ENCODE results near the gene NUP93. TPM values are rescaled to one million over a fixed set of nuclear protein-coding genes. Genes with fewer than 3 reads are reported as not detected.
A peak's percentile ranks its signal among the peaks of the same experiment; 100 is the strongest.

The NUP93 gene
- total RNA-seq, 2 experiments from 2014 or later = 126 to 129 TPM

- H3K4me3 Mint-ChIP-seq = no peak overlapping the region
- no peaks in the 10 kb centered on the region for H3K9me3 Mint-ChIP-seq (ENCODE audit: low read depth)
- H3K27ac Mint-ChIP-seq = no peak overlapping the region
- DNase-seq (peak; percentile 72), ATAC-seq (peak; percentile 81)
- CTCF ChIA-PET = interaction anchor here (0.9 to 8.5 kb wide), 31 partner anchors 10 to 316 kb away, joined by 3 to 82 read pairs (median 4); partner anchors contain the start of genes NUP93, PSME3IP1 and RSPRY1
- H3K4me1 Mint-ChIP-seq = peaks cover 19% of the 10 kb centered on the region
- no peaks in the 10 kb centered on the region for H3K36me3 Mint-ChIP-seq
- H3K27me3 Mint-ChIP-seq = no peaks in the 10 kb centered on the region
These were observed 139.8 kb downstream of the NUP93 start for GRCh38 chr16:56869513-56870275.

GRCh38 chr16:56870276-56870888 lies 140.5 kb downstream of the NUP93 start:
- Mint-ChIP-seq H3K36me3 (no peaks in the 10 kb centered on the region), H3K4me3 (no peak overlapping the region), H3K4me1 (peaks cover 19% of the 10 kb centered on the region), H3K27ac (no peak overlapping the region), H3K27me3 (no peaks in the 10 kb centered on the region), H3K9me3 (ENCODE audit: low read depth) (no peaks in the 10 kb centered on the region)
- no peak for DNase-seq
- no peak for ATAC-seq
- CTCF ChIA-PET = interaction anchor here (1.1 to 8.5 kb wide), 13 partner anchors 11 to 293 kb away, joined by 3 to 82 read pairs (median 10); no protein-coding TSS in a partner anchor

- DNase-seq (no peak), ATAC-seq (no peak)
- CTCF ChIA-PET = interaction anchor here (1.0 to 8.5 kb wide), 4 partner anchors 9 to 295 kb away, joined by 3 to 82 read pairs (median 3); no protein-coding TSS in a partner anchor
- Mint-ChIP-seq H3K36me3 (no peaks in the 10 kb centered on the region), H3K27me3 (no peaks in the 10 kb centered on the region), H3K9me3 (ENCODE audit: low read depth) (no peaks in the 10 kb centered on the region), H3K4me1 (peaks cover 20% of the 10 kb centered on the region), H3K4me3 (no peak overlapping the region), H3K27ac (no peak overlapping the region)
These were observed 141.3 kb downstream of the NUP93 start for GRCh38 chr16:56871172-56871593.

GRCh38 chr16:56872863-56873391 lies 143.0 kb downstream of the NUP93 start:
- Mint-ChIP-seq H3K4me1 (peaks cover 14% of the 10 kb centered on the region), H3K27me3 (no peaks in the 10 kb centered on the region), H3K9me3 (ENCODE audit: low read depth) (no peaks in the 10 kb centered on the region), H3K36me3 (no peaks in the 10 kb centered on the region), H3K27ac (no peak overlapping the region), H3K4me3 (no peak overlapping the region)
- CTCF ChIA-PET = no interaction called here
- no peak for DNase-seq
- no peak for ATAC-seq

- Mint-ChIP-seq H3K27me3 (no peaks in the 10 kb centered on the region), H3K4me3 (no peak overlapping the region), H3K36me3 (no peaks in the 10 kb centered on the region), H3K9me3 (ENCODE audit: low read depth) (no peaks in the 10 kb centered on the region), H3K4me1 (peaks cover 10% of the 10 kb centered on the region), H3K27ac (no peak overlapping the region)
- CTCF ChIA-PET = interaction anchor here (1.0 to 2.5 kb wide), 4 partner anchors 8 to 89 kb away, joined by 3 to 7 read pairs (median 5); no protein-coding TSS in a partner anchor
- ATAC-seq (no peak), DNase-seq (no peak)
These were observed 144.9 kb downstream of the NUP93 start for GRCh38 chr16:56874800-56875199.

- no peak for ATAC-seq
- Mint-ChIP-seq H3K27ac (no peak overlapping the region), H3K4me1 (peaks cover 9% of the 10 kb centered on the region), H3K27me3 (no peaks in the 10 kb centered on the region), H3K4me3 (no peak overlapping the region), H3K36me3 (no peaks in the 10 kb centered on the region), H3K9me3 (ENCODE audit: low read depth) (no peaks in the 10 kb centered on the region)
- no peak for DNase-seq
- CTCF ChIA-PET = interaction anchor here (0.6 to 2.5 kb wide), 5 partner anchors 10 to 329 kb away, joined by 3 to 7 read pairs (median 3); no protein-coding TSS in a partner anchor
These were observed 146.1 kb downstream of the NUP93 start for GRCh38 chr16:56876048-56876447.

GRCh38 chr16:56877486-56878182 lies 147.7 kb downstream of the NUP93 start:
- CTCF ChIA-PET = no interaction called here
- Mint-ChIP-seq H3K9me3 (ENCODE audit: low read depth) (no peaks in the 10 kb centered on the region), H3K4me3 (no peak overlapping the region), H3K27me3 (no peaks in the 10 kb centered on the region), H3K4me1 (peaks cover 8% of the 10 kb centered on the region), H3K27ac (no peak overlapping the region), H3K36me3 (no peaks in the 10 kb centered on the region)
- DNase-seq (no peak), ATAC-seq (no peak)

GRCh38 chr16:56878282-56878854 lies 148.4 kb downstream of the NUP93 start:
- H3K27me3 Mint-ChIP-seq = peaks cover 2% of the 10 kb centered on the region
- CTCF ChIA-PET = interaction anchor here (0.8 kb wide), 1 partner anchor 11 kb away, joined by 4 read pairs; no protein-coding TSS in a partner anchor

GRCh38 chr16:56879276-56879675 lies 149.3 kb downstream of the NUP93 start:
- CTCF ChIA-PET = no interaction called here
- Mint-ChIP-seq H3K27me3 (peaks cover 2% of the 10 kb centered on the region), H3K4me1 (peaks cover 2% of the 10 kb centered on the region), H3K36me3 (no peaks in the 10 kb centered on the region), H3K27ac (no peak overlapping the region), H3K4me3 (no peak overlapping the region), H3K9me3 (ENCODE audit: low read depth) (no peaks in the 10 kb centered on the region)
- no peak for ATAC-seq
- DNase-seq = no peak

More at GRCh38 chr16:56878282-56878854, 148.4 kb downstream of the NUP93 start:
- Mint-ChIP-seq H3K27ac (no peak overlapping the region), H3K4me1 (peaks cover 2% of the 10 kb centered on the region), H3K36me3 (no peaks in the 10 kb centered on the region), H3K9me3 (ENCODE audit: low read depth) (no peaks in the 10 kb centered on the region), H3K4me3 (no peak overlapping the region)
- ATAC-seq (no peak), DNase-seq (no peak)

- no peak for DNase-seq
- H3K27ac Mint-ChIP-seq = no peak overlapping the region
- CTCF ChIA-PET = interaction anchor here (1.4 kb wide), 1 partner anchor 31 kb away, joined by 3 read pairs; no protein-coding TSS in a partner anchor
- no peaks in the 10 kb centered on the region for H3K36me3 Mint-ChIP-seq
- H3K4me3 Mint-ChIP-seq = no peak overlapping the region
- H3K4me1 Mint-ChIP-seq = peaks cover 2% of the 10 kb centered on the region
- no peak for ATAC-seq
- no peaks in the 10 kb centered on the region for H3K9me3 Mint-ChIP-seq (ENCODE audit: low read depth)
- H3K27me3 Mint-ChIP-seq = peaks cover 2% of the 10 kb centered on the region
These were observed 150.2 kb downstream of the NUP93 start for GRCh38 chr16:56880176-56880575.

GRCh38 chr16:56880685-56881084 lies 150.8 kb downstream of the NUP93 start:
- Mint-ChIP-seq H3K9me3 (ENCODE audit: low read depth) (no peaks in the 10 kb centered on the region), H3K27ac (no peak overlapping the region), H3K4me1 (peaks cover 2% of the 10 kb centered on the region), H3K4me3 (no peak overlapping the region), H3K36me3 (no peaks in the 10 kb centered on the region), H3K27me3 (peaks cover 2% of the 10 kb centered on the region)
- CTCF ChIA-PET = interaction anchor here (1.4 kb wide), 1 partner anchor 32 kb away, joined by 3 read pairs; no protein-coding TSS in a partner anchor
- ATAC-seq (no peak), DNase-seq (no peak)

GRCh38 chr16:56882077-56882800 lies 152.3 kb downstream of the NUP93 start:
- Mint-ChIP-seq H3K4me1 (no peaks in the 10 kb centered on the region), H3K36me3 (no peaks in the 10 kb centered on the region), H3K9me3 (ENCODE audit: low read depth) (no peaks in the 10 kb centered on the region), H3K27ac (no peak overlapping the region), H3K4me3 (no peak overlapping the region), H3K27me3 (peaks cover 2% of the 10 kb centered on the region)
- CTCF ChIA-PET = no interaction called here
- ATAC-seq (no peak), DNase-seq (no peak)
